ENCODE data around the gene SGPL1.

Gene SGPL1

DNA sequence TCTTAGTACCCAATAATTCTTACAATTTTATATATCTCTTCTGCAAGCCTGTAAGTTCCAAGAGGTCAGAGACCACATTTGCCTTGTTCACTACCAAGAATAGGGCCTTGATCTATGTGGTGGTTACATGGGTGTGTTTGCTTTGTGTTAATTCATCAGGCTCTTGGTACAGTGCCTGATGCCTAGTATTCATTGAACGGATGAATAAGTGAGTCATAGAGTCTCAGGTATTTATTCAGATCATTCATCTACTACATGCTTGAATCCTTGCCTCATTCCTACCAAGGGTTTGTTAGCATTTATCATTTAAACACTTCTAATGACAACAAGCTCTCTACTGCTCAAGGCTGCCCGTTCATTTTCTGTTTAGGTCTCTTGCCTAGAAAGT lies 11.3 kb upstream of the SGPL1 start:
- no peaks in the 10 kb centered on the region for H3K9me3 ChIP-seq
- H3K36me3 ChIP-seq = no peaks in the 10 kb centered on the region
- H3K4me3 ChIP-seq (ENCODE audit: low read depth in 1 of 2, low read length in 1 of 2) = no peak overlapping the region
- H3K27ac ChIP-seq = no peak overlapping the region
- TF ChIP-seq, protein P1, sequence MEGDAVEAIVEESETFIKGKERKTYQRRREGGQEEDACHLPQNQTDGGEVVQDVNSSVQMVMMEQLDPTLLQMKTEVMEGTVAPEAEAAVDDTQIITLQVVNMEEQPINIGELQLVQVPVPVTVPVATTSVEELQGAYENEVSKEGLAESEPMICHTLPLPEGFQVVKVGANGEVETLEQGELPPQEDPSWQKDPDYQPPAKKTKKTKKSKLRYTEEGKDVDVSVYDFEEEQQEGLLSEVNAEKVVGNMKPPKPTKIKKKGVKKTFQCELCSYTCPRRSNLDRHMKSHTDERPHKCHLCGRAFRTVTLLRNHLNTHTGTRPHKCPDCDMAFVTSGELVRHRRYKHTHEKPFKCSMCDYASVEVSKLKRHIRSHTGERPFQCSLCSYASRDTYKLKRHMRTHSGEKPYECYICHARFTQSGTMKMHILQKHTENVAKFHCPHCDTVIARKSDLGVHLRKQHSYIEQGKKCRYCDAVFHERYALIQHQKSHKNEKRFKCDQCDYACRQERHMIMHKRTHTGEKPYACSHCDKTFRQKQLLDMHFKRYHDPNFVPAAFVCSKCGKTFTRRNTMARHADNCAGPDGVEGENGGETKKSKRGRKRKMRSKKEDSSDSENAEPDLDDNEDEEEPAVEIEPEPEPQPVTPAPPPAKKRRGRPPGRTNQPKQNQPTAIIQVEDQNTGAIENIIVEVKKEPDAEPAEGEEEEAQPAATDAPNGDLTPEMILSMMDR (IDR thresholded peaks at IDR 0.05) = no peak
- H3K27me3 ChIP-seq = peaks cover 20% of the 10 kb centered on the region
- no peaks in the 10 kb centered on the region for H3K4me1 ChIP-seq (ENCODE audit: control insufficient read depth in 1 of 2, insufficient read depth in 1 of 2, low read depth in 1 of 2, low read length in 1 of 2)

DNA sequence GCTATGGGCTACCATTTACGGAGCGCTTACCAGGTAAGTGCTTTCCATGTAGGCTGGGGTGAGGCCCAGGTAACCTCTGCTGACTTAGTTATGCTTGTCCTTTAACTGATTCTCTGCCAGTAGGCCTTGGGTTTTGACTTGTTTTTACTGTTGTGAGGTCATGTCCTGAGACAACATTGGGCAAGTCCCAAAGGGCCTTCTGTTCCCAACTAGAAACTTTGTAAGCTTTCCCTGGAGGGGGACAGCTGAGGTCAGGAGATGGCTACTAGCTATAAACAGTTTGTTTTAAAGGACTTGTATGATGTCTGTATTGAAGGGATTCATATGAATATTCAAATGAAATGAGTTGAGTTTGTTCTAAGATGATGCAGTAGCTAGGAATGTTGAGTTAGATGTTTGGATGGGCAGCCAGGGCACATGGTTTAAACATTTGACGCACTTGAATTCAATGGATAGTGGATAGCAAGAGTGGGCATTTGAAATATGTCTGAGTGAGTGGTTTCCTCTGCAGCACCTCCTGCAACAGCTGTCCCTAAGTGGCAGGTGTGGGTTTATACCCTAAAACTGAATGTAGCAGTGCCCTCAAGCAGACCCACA lies 10.0 kb upstream of the SGPL1 start:
- Histone ChIP-seq H3K27me3 (peaks cover 11% of the 10 kb centered on the region), H3K4me1 (ENCODE audit: control insufficient read depth in 1 of 2, insufficient read depth in 1 of 2, low read depth in 1 of 2, low read length in 1 of 2) (no peaks in the 10 kb centered on the region), H3K36me3 (no peaks in the 10 kb centered on the region), H3K27ac (no peak overlapping the region), H3K9me3 (no peaks in the 10 kb centered on the region), H3K4me3 (ENCODE audit: low read depth in 1 of 2, low read length in 1 of 2) (no peak overlapping the region)
- TF ChIP-seq, protein P1 (IDR thresholded peaks at IDR 0.05) = no peak

DNA sequence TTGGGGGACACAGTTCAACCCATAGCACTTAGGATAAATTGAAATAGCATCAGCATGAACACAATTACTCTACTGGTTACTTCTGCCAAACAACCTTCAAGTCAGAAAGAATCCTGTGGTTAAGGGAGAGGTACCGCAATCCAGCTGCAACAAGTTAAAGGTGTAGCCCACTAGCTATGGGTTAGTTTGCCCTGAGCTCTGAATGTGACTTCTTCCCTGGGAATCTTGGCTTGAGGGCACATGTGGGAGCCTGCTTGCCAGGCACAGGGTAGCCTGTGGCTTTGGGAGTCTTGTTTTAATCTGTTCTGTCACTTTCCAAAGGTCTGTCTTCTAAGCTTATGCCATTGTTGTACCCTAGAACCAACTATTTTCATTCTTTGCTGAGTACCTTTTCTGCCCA lies 8.9 kb upstream of the SGPL1 start:
- TF ChIP-seq, protein P1 (IDR thresholded peaks at IDR 0.05) = no peak
- Histone ChIP-seq H3K4me1 (ENCODE audit: control insufficient read depth in 1 of 2, insufficient read depth in 1 of 2, low read depth in 1 of 2, low read length in 1 of 2) (no peaks in the 10 kb centered on the region), H3K9me3 (no peaks in the 10 kb centered on the region)

DNA sequence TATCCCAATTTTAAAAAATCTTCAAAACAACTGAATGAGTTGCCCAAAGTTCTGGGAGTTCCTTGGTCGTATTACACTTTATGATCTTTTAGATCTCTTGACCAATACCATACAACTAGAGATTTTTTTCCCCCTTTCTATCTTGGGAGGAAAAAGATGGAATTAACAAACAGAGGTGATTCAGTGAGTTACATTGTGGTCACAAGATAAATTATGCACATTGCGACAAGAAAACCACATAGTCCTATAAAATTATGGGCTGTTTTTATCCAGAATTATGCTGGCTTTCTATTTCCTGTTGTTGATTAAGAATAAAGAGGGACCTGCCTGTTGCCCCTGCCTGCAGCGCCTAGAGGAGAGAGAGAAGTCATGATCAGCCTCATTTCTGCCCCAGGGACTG lies 8.2 kb upstream of the SGPL1 start:
- no peak overlapping the region for H3K4me3 ChIP-seq (ENCODE audit: low read depth in 1 of 2, low read length in 1 of 2)
- TF ChIP-seq, protein P1 (IDR thresholded peaks at IDR 0.05) = no peak
- H3K36me3 ChIP-seq = no peaks in the 10 kb centered on the region
- no peak overlapping the region for H3K27ac ChIP-seq
- no peaks in the 10 kb centered on the region for H3K4me1 ChIP-seq (ENCODE audit: control insufficient read depth in 1 of 2, insufficient read depth in 1 of 2, low read depth in 1 of 2, low read length in 1 of 2)
- H3K27me3 ChIP-seq = peaks cover 11% of the 10 kb centered on the region
- H3K9me3 ChIP-seq = no peaks in the 10 kb centered on the region

More for the DNA sequence above, 8.9 kb upstream of the SGPL1 start:
- Histone ChIP-seq H3K27me3 (peaks cover 11% of the 10 kb centered on the region), H3K27ac (no peak overlapping the region), H3K4me3 (ENCODE audit: low read depth in 1 of 2, low read length in 1 of 2) (no peak overlapping the region), H3K36me3 (no peaks in the 10 kb centered on the region)

DNA sequence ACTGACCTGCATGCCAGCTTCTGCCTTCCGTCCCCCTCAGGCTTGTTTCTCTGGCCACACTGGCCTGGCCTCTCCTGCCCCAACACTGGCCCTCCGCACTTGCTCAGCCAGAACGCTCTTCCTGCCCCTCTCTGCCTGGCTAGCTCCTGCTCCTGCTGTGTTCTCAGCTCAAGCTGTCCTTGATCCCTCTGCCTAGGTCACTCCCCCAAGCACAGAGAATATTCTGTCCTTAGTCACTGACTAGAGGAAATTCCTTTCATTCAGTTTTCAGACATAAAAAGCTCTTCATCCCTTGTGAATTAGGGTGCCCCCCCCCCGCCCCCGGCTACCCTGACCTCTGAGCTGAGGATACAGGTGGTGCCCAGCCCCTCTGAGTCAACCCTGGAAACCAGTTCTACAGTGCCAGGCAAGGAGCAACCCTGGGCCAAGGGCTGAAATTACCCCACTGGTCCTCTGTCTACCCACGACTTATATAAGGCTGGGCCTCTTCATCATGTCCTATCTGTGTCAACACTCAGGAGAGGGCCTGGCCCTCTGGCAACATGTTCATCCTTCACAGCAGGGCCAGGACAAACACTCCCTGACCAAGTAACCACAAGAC lies 6.6 kb upstream of the SGPL1 start:
- TF ChIP-seq, protein P1 (IDR thresholded peaks at IDR 0.05) = no peak
- Histone ChIP-seq H3K4me3 (ENCODE audit: low read depth in 1 of 2, low read length in 1 of 2) (no peak overlapping the region), H3K27ac (no peak overlapping the region), H3K4me1 (ENCODE audit: control insufficient read depth in 1 of 2, insufficient read depth in 1 of 2, low read depth in 1 of 2, low read length in 1 of 2) (no peaks in the 10 kb centered on the region), H3K9me3 (no peaks in the 10 kb centered on the region), H3K36me3 (no peaks in the 10 kb centered on the region), H3K27me3 (peaks cover 11% of the 10 kb centered on the region)
